NB4 (cell line): ENCODE data around the gene SYNE1.

ENCODE experiments used
- DNase-seq: peaks from one replicate; pipeline ENCODE4 v3.0.0; 2010; ENCODE audit warnings: low read depth
- H3K4me3 ChIP-seq: one replicate; pipeline ENCODE4 v1.5.1; 2011; ENCODE audit warnings: mild to moderate bottlenecking, low read depth, low read length, moderate library complexity
- CTCF ChIP-seq: IDR thresholded peaks from one replicate; pipeline ENCODE4 v1.5.1; 2012; ENCODE audit warnings: low read depth, low read length
- MAX ChIP-seq: IDR thresholded peaks from 2 replicates; pipeline ENCODE4 v1.6.1; 2011; ENCODE audit warnings: low read depth, low read length
- MYC ChIP-seq: IDR thresholded peaks from 2 replicates; pipeline ENCODE4 v1.6.1; 2011; ENCODE audit warnings: low read depth, low read length
- POLR2A ChIP-seq: IDR thresholded peaks from 2 replicates; pipeline ENCODE4 v1.6.1; 2011; ENCODE audit warnings: mild to moderate bottlenecking; ENCODE audit not compliant: insufficient read length; ENCODE audit errors: extremely low read depth

SYNE1 gene

GRCh38 chr6:152378169-152378568 is 259.0 kb downstream of the SYNE1 start:
- no peak for DNase-seq
- no peak for TF ChIP-seq CTCF
- TF ChIP-seq MAX: no peak
- TF ChIP-seq MYC: no peak
- no peak for TF ChIP-seq POLR2A
- H3K4me3 ChIP-seq: no peak overlapping the region

- DNase-seq: no peak
- no peak overlapping the region for H3K4me3 ChIP-seq
- no peak for TF ChIP-seq MYC
- TF ChIP-seq CTCF: no peak
- TF ChIP-seq POLR2A: no peak
- TF ChIP-seq MAX: no peak
These were observed 262.0 kb downstream of the SYNE1 start for GRCh38 chr6:152375197-152375596.

GRCh38 chr6:152372945-152373344 is 264.2 kb downstream of the SYNE1 start:
- no peak for DNase-seq

GRCh38 chr6:152371775-152372174 is 265.4 kb downstream of the SYNE1 start:
- no peak for DNase-seq
- TF ChIP-seq POLR2A (no peak), MYC (no peak)

More at GRCh38 chr6:152372945-152373344, 264.2 kb downstream of the SYNE1 start:
- TF ChIP-seq CTCF (no peak), POLR2A (no peak), MAX (no peak), MYC (no peak)
- H3K4me3 ChIP-seq: no peak overlapping the region

GRCh38 chr6:152368751-152369624 is 268.2 kb downstream of the SYNE1 start:
- DNase-seq: no peak
- no peak overlapping the region for H3K4me3 ChIP-seq
- TF ChIP-seq MAX: no peak
- TF ChIP-seq MYC: no peak
- no peak for TF ChIP-seq POLR2A
- no peak for TF ChIP-seq CTCF

More at GRCh38 chr6:152371775-152372174, 265.4 kb downstream of the SYNE1 start:
- H3K4me3 ChIP-seq: no peak overlapping the region

GRCh38 chr6:152364866-152365265 is 272.3 kb downstream of the SYNE1 start:
- no peak for TF ChIP-seq MAX
- TF ChIP-seq POLR2A: no peak
- TF ChIP-seq MYC: no peak
- no peak for TF ChIP-seq CTCF
- no peak overlapping the region for H3K4me3 ChIP-seq
- no peak for DNase-seq
